RWPE1 (cell line): ENCODE results near the gene BRD4.
A peak's percentile ranks its signal among the peaks of the same experiment; 100 is the strongest.
"Not testable (repeated sequence)": the region's sequence is repeated elsewhere in the genome, so short reads cannot be mapped to it uniquely, and the experiment has no call there.

Experiments
- CTCF ChIA-PET: fragments of 350-600 bp; sonication (Branson Sonifier 250); formaldehyde crosslinking; extraction: SDS; loops from one replicate; lab custom pipeline; 2021; lab: Yijun Ruan, JAX
- POLR2A ChIA-PET: fragments of 400-600 bp; formaldehyde crosslinking; extraction: SDS; loops from one replicate; lab custom pipeline; 2020; ENCODE audit warnings: antibody characterized with exemption; ENCODE audit not compliant: low non-redundant PET; lab: Yijun Ruan, JAX
- DNase-seq: peaks from one replicate; pipeline ENCODE4 v3.0.0; 2012; ENCODE audit warnings: low spot score
- H3K27ac ChIP-seq: fragments of 450-650 bp; 2 replicates; pipeline ENCODE4 v1.5.1; 2017
- TF ChIP-seq, protein P1 (sequence below): fragments of 450-650 bp; conservative IDR thresholded peaks from 2 replicates; pipeline ENCODE4 v1.5.1; 2017; ENCODE audit warnings: low read depth, mild to moderate bottlenecking

The BRD4 gene

DNA sequence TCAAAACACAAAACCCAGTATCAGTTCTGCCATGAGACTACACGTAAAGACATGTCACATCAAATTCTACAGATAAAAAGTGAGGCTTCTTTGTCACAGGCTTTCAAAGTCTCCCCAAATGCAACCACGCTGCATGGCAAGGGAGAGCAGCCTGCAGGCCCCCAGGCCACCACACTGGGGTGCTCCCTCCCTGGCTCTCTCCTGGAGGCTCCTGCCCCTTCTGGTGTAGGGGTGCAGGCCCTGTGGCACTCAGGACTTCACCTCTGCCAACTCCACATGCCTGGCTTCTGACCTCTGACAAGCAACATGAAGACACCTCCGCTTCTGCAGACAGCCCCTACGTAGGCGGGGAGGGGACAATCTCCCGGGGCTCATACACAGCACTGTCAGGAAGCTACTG is 32.9 kb upstream of the BRD4 start:
- TF ChIP-seq, protein P1, sequence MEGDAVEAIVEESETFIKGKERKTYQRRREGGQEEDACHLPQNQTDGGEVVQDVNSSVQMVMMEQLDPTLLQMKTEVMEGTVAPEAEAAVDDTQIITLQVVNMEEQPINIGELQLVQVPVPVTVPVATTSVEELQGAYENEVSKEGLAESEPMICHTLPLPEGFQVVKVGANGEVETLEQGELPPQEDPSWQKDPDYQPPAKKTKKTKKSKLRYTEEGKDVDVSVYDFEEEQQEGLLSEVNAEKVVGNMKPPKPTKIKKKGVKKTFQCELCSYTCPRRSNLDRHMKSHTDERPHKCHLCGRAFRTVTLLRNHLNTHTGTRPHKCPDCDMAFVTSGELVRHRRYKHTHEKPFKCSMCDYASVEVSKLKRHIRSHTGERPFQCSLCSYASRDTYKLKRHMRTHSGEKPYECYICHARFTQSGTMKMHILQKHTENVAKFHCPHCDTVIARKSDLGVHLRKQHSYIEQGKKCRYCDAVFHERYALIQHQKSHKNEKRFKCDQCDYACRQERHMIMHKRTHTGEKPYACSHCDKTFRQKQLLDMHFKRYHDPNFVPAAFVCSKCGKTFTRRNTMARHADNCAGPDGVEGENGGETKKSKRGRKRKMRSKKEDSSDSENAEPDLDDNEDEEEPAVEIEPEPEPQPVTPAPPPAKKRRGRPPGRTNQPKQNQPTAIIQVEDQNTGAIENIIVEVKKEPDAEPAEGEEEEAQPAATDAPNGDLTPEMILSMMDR = no peak
- POLR2A ChIA-PET = no interaction called here
- CTCF ChIA-PET = no interaction called here
- no peak for DNase-seq
- H3K27ac ChIP-seq = peak overlapping the region; percentile 42

DNA sequence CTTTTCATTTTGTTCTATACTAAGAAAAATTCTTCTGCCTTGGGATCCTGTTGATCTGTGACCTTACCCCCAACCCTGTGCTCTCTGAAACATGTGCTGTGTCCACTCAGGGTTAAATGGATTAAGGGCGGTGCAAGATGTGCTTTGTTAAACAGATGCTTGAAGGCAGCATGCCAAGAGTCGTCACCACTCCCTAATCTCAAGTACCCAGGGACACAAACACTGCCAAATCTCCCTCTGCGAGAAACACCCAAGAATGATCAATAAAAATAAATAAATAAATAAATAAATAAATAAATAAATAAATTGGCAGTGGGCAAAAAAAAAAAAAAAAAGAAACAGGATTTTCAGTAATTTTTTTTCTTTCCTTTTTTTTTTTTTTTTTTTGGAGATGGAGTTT is 31.5 kb upstream of the BRD4 start:
- DNase-seq, POLR2A ChIA-PET, CTCF ChIA-PET, H3K27ac ChIP-seq: not testable (repeated sequence)

DNA sequence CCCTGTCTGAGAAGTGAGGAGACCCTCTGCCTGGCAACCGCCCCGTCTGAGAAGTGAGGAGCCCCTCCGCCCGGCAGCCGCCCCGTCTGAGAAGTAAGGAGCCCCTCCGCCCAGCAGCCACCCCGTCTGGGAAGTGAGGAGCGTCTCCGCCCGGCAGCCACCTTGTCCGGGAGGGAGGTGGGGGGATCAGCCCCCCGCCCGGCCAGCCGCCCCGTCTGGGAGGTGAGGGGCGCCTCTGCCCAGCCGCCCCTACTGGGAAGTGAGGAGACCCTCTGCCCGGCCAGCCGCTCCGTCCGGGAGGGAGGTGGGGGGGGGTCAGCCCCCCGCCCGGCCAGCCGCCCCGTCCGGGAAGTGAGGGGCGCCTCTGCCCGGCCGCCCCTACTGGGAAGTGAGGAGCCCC is 30.7 kb upstream of the BRD4 start:
- H3K27ac ChIP-seq, CTCF ChIA-PET, POLR2A ChIA-PET, DNase-seq: not testable (repeated sequence)

DNA sequence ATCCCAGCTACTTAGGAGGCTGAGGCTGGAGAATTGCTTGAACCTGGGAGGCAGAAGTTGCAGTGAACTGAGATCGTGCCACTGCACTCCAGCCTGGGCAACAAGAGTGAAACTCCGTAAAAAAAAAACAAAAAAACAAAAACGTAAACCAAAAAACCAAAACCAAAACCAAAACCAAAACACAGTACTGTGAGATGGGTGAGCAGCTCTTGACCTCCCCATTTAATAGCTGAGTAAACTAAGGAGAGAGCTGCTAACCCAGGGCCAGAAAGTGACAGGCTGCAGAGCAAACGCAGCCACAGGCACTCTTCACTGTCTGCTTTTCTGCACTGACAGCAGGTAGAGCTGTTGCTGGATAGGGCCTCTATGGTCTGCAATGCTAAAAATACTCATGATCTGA is 27.7 kb upstream of the BRD4 start:
- peak overlapping the region; percentile 18 for H3K27ac ChIP-seq
- CTCF ChIA-PET, DNase-seq, POLR2A ChIA-PET: not testable (repeated sequence)

DNA sequence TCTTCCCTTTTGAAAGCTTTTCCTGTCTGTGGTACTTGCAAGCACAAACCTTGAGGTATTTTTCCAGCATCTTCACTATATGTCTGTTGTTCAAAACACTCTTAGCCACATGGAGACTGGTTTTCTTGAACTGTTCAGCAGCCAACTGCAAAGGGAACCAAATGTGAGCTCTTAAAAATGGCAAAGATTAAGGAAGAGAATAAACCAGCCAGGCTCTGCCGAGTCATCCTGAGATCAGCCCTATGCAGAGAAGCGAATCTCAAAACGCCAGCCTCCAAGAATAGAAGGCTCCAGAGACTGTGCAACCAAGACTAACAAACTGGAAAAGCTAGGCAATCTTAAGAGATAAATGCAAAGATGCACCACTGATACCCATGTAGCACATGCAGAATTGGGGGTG is 26.6 kb upstream of the BRD4 start:
- no peak for DNase-seq
- TF ChIP-seq, protein P1 = no peak
- ChIA-PET CTCF (no interaction called here), POLR2A (no interaction called here)
- no peak overlapping the region for H3K27ac ChIP-seq

DNA sequence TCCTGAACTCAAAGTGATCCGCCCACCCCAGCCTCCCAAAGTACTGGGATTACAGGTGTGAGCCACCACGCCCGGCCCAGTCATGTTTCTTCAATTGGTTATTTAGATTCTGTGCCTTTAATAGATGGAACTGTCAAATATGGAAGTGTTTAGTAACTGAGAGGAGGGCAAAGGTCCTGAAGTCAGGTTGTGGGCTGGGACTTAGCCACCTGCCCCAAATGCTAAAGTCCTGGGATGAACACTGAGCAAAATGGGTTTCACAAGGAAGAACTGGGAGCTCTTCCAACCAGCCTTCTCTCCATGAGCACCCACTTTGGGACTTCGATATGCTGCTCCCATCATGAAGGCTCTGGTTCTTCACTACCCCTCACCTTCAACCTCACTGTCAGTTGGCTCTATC is 25.6 kb upstream of the BRD4 start:
- CTCF ChIA-PET = interaction anchor here (0.7 kb wide), 1 partner anchor 9 kb away, joined by 3 read pairs; no protein-coding TSS in a partner anchor
- TF ChIP-seq, protein P1 = no peak
- no peak for DNase-seq
- POLR2A ChIA-PET = no interaction called here
- H3K27ac ChIP-seq = no peak overlapping the region

DNA sequence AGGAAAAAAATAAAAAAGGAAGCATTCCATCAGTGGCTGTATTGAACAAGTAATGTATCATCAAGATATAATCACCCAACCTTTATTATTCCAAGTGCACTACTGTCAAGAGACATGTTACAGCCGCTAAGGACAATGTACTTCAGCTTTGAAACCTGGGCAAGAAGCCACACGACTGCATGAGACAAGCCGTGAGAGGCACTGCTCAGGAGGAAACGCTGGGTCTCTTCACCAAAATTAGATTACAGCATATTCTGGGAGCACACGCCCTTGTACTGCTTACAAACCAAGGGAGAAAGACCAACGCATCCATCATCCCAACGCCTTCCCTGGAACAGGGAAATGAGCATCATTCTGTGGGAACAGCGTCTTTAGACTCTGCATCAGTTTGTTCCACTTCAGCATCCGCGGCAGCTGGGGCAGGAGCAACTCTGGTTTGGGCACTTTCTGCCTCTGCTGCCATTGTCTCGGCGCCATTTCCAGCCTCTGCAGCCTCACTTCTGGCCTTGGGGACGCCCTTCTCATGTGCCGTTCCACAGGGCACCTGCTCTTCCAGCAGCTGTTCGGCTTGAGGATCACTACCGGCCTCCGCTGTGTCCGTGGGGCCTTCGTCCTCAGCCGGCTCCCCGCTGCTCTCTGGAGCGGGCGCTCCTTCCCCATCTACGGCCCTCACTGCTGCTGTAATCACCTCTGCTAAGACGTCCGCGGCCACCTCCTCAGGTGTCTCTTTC is 22.4 kb upstream of the BRD4 start:
- TF ChIP-seq, protein P1 = no peak
- POLR2A ChIA-PET = no interaction called here
- CTCF ChIA-PET = interaction anchor here (0.6 kb wide), 1 partner anchor 98 kb away, joined by 4 read pairs; no protein-coding TSS in a partner anchor
- no peak for DNase-seq
- H3K27ac ChIP-seq = peak overlapping the region; percentile 37

DNA sequence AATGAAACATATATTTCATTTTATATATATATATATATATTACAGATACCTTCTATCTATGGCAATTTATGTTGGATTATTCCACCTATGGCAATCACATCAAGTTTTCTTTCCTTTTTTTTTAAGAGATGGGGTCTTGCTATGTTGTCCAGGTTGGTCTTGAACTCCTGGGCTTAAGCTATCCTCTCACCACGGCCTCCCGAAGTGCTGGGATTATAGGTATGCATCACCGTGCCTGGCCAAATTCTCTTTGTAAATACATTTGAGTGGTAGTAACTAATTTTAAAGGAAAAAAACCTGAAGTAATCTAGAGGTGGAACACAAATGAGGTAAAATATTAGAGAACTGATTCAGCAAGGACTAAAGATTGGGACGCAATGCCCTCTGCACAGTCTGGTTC is 21.6 kb upstream of the BRD4 start:
- no peak for DNase-seq
- ChIA-PET CTCF (interaction anchor here (0.6 kb wide), 1 partner anchor 97 kb away, joined by 4 read pairs; no protein-coding TSS in a partner anchor), POLR2A (no interaction called here)
- H3K27ac ChIP-seq = no peak overlapping the region
- TF ChIP-seq, protein P1 = no peak

DNA sequence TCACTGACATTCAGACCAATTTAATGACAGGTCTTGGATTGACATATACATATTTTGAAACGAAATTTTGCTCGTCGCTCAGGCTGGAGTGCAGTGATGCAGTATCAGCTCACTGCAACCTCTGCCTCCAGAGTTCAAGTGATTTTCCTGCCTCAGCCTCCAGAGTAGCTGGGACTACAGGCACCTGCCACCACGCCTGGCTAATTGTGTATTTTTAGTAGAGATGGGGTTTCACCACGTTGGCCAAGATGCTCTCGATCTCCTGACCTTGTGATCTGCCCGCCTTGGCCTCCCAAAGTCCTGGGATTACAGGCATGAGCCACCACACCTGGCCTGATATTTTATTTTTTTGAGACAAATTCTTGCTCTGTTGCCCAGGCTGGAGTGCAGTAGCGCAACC is 20.2 kb upstream of the BRD4 start:
- POLR2A ChIA-PET, DNase-seq, CTCF ChIA-PET: not testable (repeated sequence)
- peak overlapping the region; percentile 7; the same call in 1 of the 2 replicates for H3K27ac ChIP-seq

DNA sequence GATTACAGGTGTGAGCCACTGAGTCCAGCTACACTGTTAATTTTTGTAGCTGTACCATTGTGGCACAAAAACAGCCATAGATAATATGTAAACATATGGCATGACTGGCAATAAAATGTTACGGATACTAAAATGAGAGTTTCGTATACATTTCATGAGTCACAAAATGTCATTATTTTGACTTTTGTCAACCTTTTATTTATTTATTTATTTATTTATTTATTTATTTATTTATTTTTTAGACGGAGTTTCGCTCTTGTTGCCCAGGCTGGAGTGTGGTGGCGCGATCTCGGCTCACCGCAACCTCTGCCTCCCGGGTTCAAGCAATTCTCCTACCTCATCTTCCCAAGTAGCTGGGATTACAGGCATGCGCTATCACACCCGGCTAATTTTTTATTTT is 9.0 kb upstream of the BRD4 start:
- CTCF ChIA-PET, POLR2A ChIA-PET, DNase-seq: not testable (repeated sequence)
- peak overlapping the region; percentile 6; the same call in 1 of the 2 replicates for H3K27ac ChIP-seq
